ENCODE results near the gene RUVBL1. TPM values are rescaled to one million over a fixed set of nuclear protein-coding genes. Genes with fewer than 3 reads are reported as not detected.
A peak's percentile ranks its signal among the peaks of the same experiment; 100 is the strongest.

Gene RUVBL1
- total and polyA plus RNA-seq, 9 donors, result 15.6 to 37.9 (median 25.1) TPM

- intact Hi-C loops (cut with DNase I), result no loop called here
- H3K4me3 ChIP-seq, result peak overlapping the region; percentile 98
- H3K27ac ChIP-seq, result peak overlapping the region in 1 of 2 donors; percentile 81
- H3K9me3 ChIP-seq, result no peaks in the 10 kb centered on the region
- no peaks in the 10 kb centered on the region for H3K27me3 ChIP-seq
- DNase-seq, result no peak
- TF ChIP-seq POLR2A (IDR thresholded peaks at IDR 0.05) (peak; percentile 3), EP300 (IDR thresholded peaks at IDR 0.05) (no peak)
- WGBS, 3 donors, result 0 to 1% (median 0%) methylated on average over 26 to 33 of the region's 33 CpGs
- peaks cover 11% of the 10 kb centered on the region for H3K4me1 ChIP-seq (ENCODE audit: insufficient read depth)
- H3K36me3 ChIP-seq, result no peaks in the 10 kb centered on the region
Measured at GRCh38 chr3:128052595-128053351, 70.8 kb downstream of the RUVBL1 start.

DNA sequence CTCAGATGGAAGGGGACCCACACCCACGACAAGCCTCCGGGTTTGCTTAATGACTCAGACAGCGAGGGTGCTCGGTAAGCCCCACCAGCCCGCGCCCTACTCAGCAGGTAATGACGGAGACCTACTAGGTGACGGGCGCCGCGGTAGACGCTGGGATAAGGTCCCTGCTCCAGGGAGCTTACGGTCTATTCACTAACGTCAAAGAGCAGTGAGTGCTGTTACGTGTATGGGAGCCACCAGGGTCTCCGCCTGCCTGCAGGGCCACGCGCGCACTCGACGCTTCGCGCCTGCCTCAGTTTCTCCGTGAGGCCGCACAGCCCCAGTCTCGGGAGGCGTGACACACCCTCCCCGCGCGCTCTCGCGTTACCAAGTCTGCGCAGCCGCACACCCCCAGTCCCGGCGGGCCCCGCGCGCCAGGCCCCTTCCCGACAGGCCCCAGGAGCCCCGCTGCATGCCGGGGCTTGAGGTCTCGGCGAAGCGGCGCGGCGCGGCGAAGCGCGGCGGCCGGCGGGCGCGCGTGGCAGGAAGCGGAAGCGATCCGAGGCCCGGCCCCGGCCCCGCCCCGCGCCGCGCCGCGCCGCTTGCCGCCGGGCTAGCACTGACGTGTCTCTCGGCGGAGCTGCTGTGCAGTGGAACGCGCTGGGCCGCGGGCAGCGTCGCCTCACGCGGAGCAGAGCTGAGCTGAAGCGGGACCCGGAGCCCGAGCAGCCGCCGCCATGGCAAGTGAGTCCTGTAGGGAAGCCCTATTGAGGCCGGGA lies 71.6 kb downstream of the RUVBL1 start, which contains the start of gene SEC61A1:
Gene SEC61A1, plus strand, starts transcription at position 601 of the 758 bp plus-strand sequence. Its CDS starts 116 bp downstream, at position 717.
- Histone ChIP-seq H3K4me3 (peak within 1 kb of the TSS; percentile 98), H3K4me1 (ENCODE audit: insufficient read depth) (peaks cover 11% of the 10 kb centered on the region), H3K36me3 (no peaks in the 10 kb centered on the region), H3K27ac (peak within 1 kb of the TSS in 1 of 2 donors; percentile 83), H3K9me3 (no peaks in the 10 kb centered on the region), H3K27me3 (no peaks in the 10 kb centered on the region)
- intact Hi-C loops (cut with DNase I), result loop anchor here in 1 of 4 donors (1.0 kb wide), 1 partner anchor 22 kb away; no protein-coding TSS in a partner anchor
- peak; percentile 42 for TF ChIP-seq POLR2A (IDR thresholded peaks at IDR 0.05)
- TF ChIP-seq CTCF (IDR thresholded peaks at IDR 0.05), result no peak
- TF ChIP-seq EP300 (IDR thresholded peaks at IDR 0.05), result no peak
- DNase-seq, result peak; percentile 92 to 97 (median 95)
- WGBS, 3 donors, result 0 to 2% (median 1%) methylated on average over 38 to 90 of the region's 90 CpGs

DNA sequence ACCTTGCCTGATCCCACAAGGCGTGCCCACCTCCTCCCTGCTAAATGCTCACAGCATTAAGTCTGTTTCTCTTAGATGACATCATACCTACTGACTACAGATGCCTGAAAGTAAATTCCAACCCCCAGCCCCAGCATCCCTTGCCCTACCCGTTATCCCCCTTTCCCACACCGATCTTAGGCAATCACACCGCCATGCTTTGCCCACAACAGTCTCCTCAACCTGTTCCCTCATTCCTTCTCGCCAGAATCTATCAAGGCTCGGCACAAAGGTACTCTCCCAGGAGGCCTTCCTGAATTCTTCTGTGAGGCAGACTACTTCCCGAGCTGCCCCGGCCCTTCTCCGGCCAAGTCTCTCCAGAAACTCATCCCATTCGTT lies 72.2 kb downstream of the RUVBL1 start:
- DNase-seq, result no peak
- H3K4me1 ChIP-seq (ENCODE audit: insufficient read depth), result peaks cover 11% of the 10 kb centered on the region
- intact Hi-C loops (cut with DNase I), result loop anchor here in 1 of 4 donors (1.0 kb wide), 1 partner anchor 23 kb away; no protein-coding TSS in a partner anchor
- peak overlapping the region in 1 of 2 donors; percentile 83 for H3K27ac ChIP-seq
- no peaks in the 10 kb centered on the region for H3K27me3 ChIP-seq
- no peaks in the 10 kb centered on the region for H3K36me3 ChIP-seq
- H3K4me3 ChIP-seq, result peak overlapping the region; percentile 98
- WGBS, 3 donors, result 8 to 9% (median 9%) methylated on average over 10 of the region's 10 CpGs
- H3K9me3 ChIP-seq, result no peaks in the 10 kb centered on the region
- no peak for TF ChIP-seq POLR2A (IDR thresholded peaks at IDR 0.05)
- no peak for TF ChIP-seq EP300 (IDR thresholded peaks at IDR 0.05)
- TF ChIP-seq CTCF (IDR thresholded peaks at IDR 0.05), result no peak

DNA sequence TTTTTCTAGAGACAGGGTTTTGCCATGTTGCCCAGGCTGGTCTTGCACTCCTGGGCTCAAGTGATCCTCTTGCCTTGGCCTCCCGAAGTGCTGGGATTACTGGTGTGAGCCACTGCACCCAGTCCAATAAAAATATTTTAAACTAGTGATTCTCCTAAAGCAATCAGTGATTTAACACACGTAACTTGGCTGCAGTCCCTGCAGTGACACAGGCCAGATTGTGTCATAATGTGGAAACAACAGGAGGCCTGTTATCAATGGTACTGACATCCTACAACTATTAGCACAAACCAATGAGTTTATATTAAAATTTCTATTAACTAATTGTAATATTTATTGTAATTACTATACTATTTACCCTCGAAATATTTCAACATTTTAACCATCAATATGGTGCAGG lies 73.0 kb downstream of the RUVBL1 start:
- intact Hi-C loops (cut with DNase I), result no loop called here
- DNase-seq, result peak in 1 of 5 donors; percentile 56

More for the DNA sequence above, 73.0 kb downstream of the RUVBL1 start:
- Histone ChIP-seq H3K27ac (no peak overlapping the region), H3K4me3 (no peak overlapping the region), H3K9me3 (no peaks in the 10 kb centered on the region), H3K27me3 (no peaks in the 10 kb centered on the region), H3K4me1 (ENCODE audit: insufficient read depth) (peaks cover 11% of the 10 kb centered on the region), H3K36me3 (no peaks in the 10 kb centered on the region)
- WGBS, 3 donors, result 60 to 72% (median 67%) methylated on average over 3 of the region's 3 CpGs
- TF ChIP-seq POLR2A (IDR thresholded peaks at IDR 0.05) (no peak), EP300 (IDR thresholded peaks at IDR 0.05) (no peak), CTCF (IDR thresholded peaks at IDR 0.05) (no peak)

All from ovary (tissue), 9 donors.